Body of pancreas (tissue), 4 donors: ENCODE results near the gene MYH7. TPM values are rescaled to one million over a fixed set of nuclear protein-coding genes. Genes with fewer than 3 reads are reported as not detected.
A peak's percentile ranks its signal among the peaks of the same experiment; 100 is the strongest.

ENCODE experiments used
- ATAC-seq: fragments of 150-250 bp; one replicate; pipeline ENCODE4 v1.9.1; 2016
- DNase-seq, 4 donors: peaks; one replicate each; pipeline ENCODE4 v3.0.0-alpha.2; 2019
- H3K27ac ChIP-seq, 4 donors: fragments of 200-600 bp; sonication (generic); 1 replicate in 3 of 4; 2 replicates in 1 of 4; pipeline versions ENCODE4 v1.5.1 to v1.6.1; 2016 to 2019; ENCODE audit warnings: mild to moderate bottlenecking in 1 of 4, mixed read lengths in 1 of 4, moderate library complexity in 1 of 4
- H3K27me3 ChIP-seq, 2 donors: fragments of 200-600 bp; sonication (generic); one replicate each; pipeline ENCODE4 v1.6.0; 2016; ENCODE audit warnings: mild to moderate bottlenecking in 1 of 2
- H3K36me3 ChIP-seq, 2 donors: fragments of 200-600 bp; sonication (generic); replicated peaks in 1 of 2; 2 replicates each; pipeline ENCODE4 v1.5.1; 2016; ENCODE audit warnings: low read depth in 2 of 2; ENCODE audit not compliant: insufficient read depth in 1 of 2
- H3K4me1 ChIP-seq: fragments of 200-600 bp; sonication (generic); one replicate; pipeline ENCODE4 v1.6.0; 2016
- H3K4me3 ChIP-seq, 2 donors: fragments of 200-600 bp; sonication (generic); 1 replicate in 1 of 2; 2 replicates in 1 of 2; pipeline ENCODE4 v1.5.1; 2016 to 2019
- H3K9me3 ChIP-seq, 3 donors: fragments of 200-600 bp; sonication (generic); 1 replicate in 2 of 3; 2 replicates in 1 of 3; pipeline ENCODE4 v1.5.1; 2016
- CTCF ChIP-seq, 7 experiments: fragments of 450-650 bp in 4 of 7; fragments of 200-600 bp in 3 of 7; sonication (generic) in 3 of 7; IDR thresholded peaks; one replicate each; pipeline ENCODE4 v1.5.1; 2016 to 2019; ENCODE audit warnings: antibody characterized with exemption in 7 of 7
- POLR2A ChIP-seq, 3 donors: fragments of 450-650 bp; IDR thresholded peaks; one replicate each; pipeline ENCODE4 v1.6.1; 2016; ENCODE audit warnings: antibody characterized with exemption in 3 of 3, mild to moderate bottlenecking in 2 of 3
- WGBS, 2 donors: methylation state at CpG; one replicate each; pipeline ENCODE4 v1.1.5; 2017; 5-methylcytosine and 5-hydroxymethylcytosine counted together
- intact Hi-C: fragments of 100-400 bp; cut with DNase I; formaldehyde crosslinking; loops from one replicate; pipeline ENCODE4 v1.15.1; 2023
- total RNA-seq, 2 donors: library from RNA; depleted of rRNA; stranded (reverse); fragments of >200 nt; gene quantifications; one replicate each; pipeline ENCODE4 v1.1.0, GENCODE V29; 2016

The MYH7 gene
- total RNA-seq, 2 donors from 2014 or later = 0.52 to 2.0 TPM

- no peak overlapping the region for H3K27ac ChIP-seq
- H3K36me3 ChIP-seq = no peaks in the 10 kb centered on the region
- ATAC-seq (no peak), DNase-seq (no peak)
- WGBS, 2 donors = 67 to 88% methylated on average over 1 of the region's 1 CpG
- no peaks in the 10 kb centered on the region for H3K27me3 ChIP-seq
- H3K9me3 ChIP-seq = no peaks in the 10 kb centered on the region
- no peak for TF ChIP-seq CTCF (IDR thresholded peaks at IDR 0.05)
- TF ChIP-seq POLR2A (IDR thresholded peaks at IDR 0.05) = no peak
- intact Hi-C loops = loop anchor here (10.0 kb wide), 1 partner anchor 107 kb away; no protein-coding TSS in a partner anchor
- H3K4me3 ChIP-seq = no peak overlapping the region
- no peaks in the 10 kb centered on the region for H3K4me1 ChIP-seq
Observed at GRCh38 chr14:23371865-23372264, 63.6 kb downstream of the MYH7 start.

- Histone ChIP-seq H3K4me3 (no peak overlapping the region), H3K36me3 (no peaks in the 10 kb centered on the region), H3K4me1 (peaks cover 6% of the 10 kb centered on the region), H3K9me3 (no peaks in the 10 kb centered on the region), H3K27ac (no peak overlapping the region), H3K27me3 (peaks cover 0 to 9% of the 10 kb centered on the region in 2 donors)
- ATAC-seq (no peak), DNase-seq (no peak)
- WGBS, 2 donors = 36 to 53% methylated on average over 1 of the region's 1 CpG
- intact Hi-C loops = loop anchor here (10.0 kb wide), 1 partner anchor 105 kb away; no protein-coding TSS in a partner anchor
- TF ChIP-seq CTCF (IDR thresholded peaks at IDR 0.05) (no peak), POLR2A (IDR thresholded peaks at IDR 0.05) (no peak)
Observed at GRCh38 chr14:23370221-23370620, 65.2 kb downstream of the MYH7 start.

GRCh38 chr14:23366426-23366921, 69.0 kb downstream of the MYH7 start:
- H3K4me1 ChIP-seq = peaks cover 11% of the 10 kb centered on the region
- peak overlapping the region in 1 of 4 donors; percentile 30 for H3K27ac ChIP-seq
- H3K36me3 ChIP-seq = no peaks in the 10 kb centered on the region
- DNase-seq (peak in 2 of 4 donors; percentile 20), ATAC-seq (no peak)
- TF ChIP-seq POLR2A (IDR thresholded peaks at IDR 0.05) = no peak
- TF ChIP-seq CTCF (IDR thresholded peaks at IDR 0.05) = no peak
- WGBS, 2 donors = 58 to 87% methylated on average over 23 to 34 of the region's 34 CpGs
- intact Hi-C loops = no loop called here
- H3K27me3 ChIP-seq = peaks cover 0 to 20% of the 10 kb centered on the region in 2 donors
- H3K4me3 ChIP-seq = no peak overlapping the region
- H3K9me3 ChIP-seq = no peaks in the 10 kb centered on the region

- H3K36me3 ChIP-seq = no peaks in the 10 kb centered on the region
- H3K27ac ChIP-seq = peak overlapping the region in 2 of 4 donors; percentile 21 to 30
- peaks cover 11% of the 10 kb centered on the region for H3K4me1 ChIP-seq
- TF ChIP-seq POLR2A (IDR thresholded peaks at IDR 0.05) (peak in 1 of 3 donors; percentile 10), CTCF (IDR thresholded peaks at IDR 0.05) (no peak)
- DNase-seq = no peak
- H3K27me3 ChIP-seq = peaks cover 0 to 20% of the 10 kb centered on the region in 2 donors
- WGBS, 2 donors = 13 to 28% methylated on average over 24 to 48 of the region's 51 CpGs
- no peak for ATAC-seq
- H3K9me3 ChIP-seq = no peaks in the 10 kb centered on the region
- intact Hi-C loops = no loop called here
- no peak overlapping the region for H3K4me3 ChIP-seq
Observed at GRCh38 chr14:23365732-23366425, 69.6 kb downstream of the MYH7 start.
